Neural cell (in vitro differentiated cells): Measurements from ENCODE around the gene IL5RA. TPM values are rescaled to one million over a fixed set of nuclear protein-coding genes. Genes with fewer than 3 reads are reported as not detected.

Experiments used
- H2AFZ ChIP-seq: fragments of 200-600, 300-800 bp; sonication (generic), shearing (Covaris generic); 2 replicates; pipeline ENCODE4 v1.6.0; 2014; ENCODE audit warnings: low read depth, mild to moderate bottlenecking, antibody characterized with exemption, low read length, moderate library complexity
- H3F3A ChIP-seq: fragments of 200-600 bp; shearing (Covaris generic); 2 replicates; pipeline ENCODE4 v1.6.1; 2016; ENCODE audit warnings: mild to moderate bottlenecking, moderate library complexity, mixed read lengths, antibody characterized with exemption, low read length; ENCODE audit not compliant: insufficient read depth, poor library complexity, severe bottlenecking
- H3K27ac ChIP-seq: fragments of 200-600, 300-800 bp; sonication (generic), shearing (Covaris generic); 2 replicates; pipeline ENCODE4 v1.5.1; 2014; ENCODE audit warnings: mild to moderate bottlenecking, low read length, moderate library complexity
- H3K27me3 ChIP-seq: fragments of 300-800, 200-600 bp; sonication (generic), shearing (Covaris generic); 2 replicates; pipeline ENCODE4 v1.6.0; 2014; ENCODE audit warnings: mild to moderate bottlenecking, low read depth, low read length, moderate library complexity; ENCODE audit not compliant: insufficient read depth
- H3K36me3 ChIP-seq: fragments of 300-800, 200-600 bp; sonication (generic), shearing (Covaris generic); 2 replicates; pipeline ENCODE4 v1.5.1; 2014; ENCODE audit warnings: mild to moderate bottlenecking, antibody characterized with exemption, low read length, moderate library complexity; ENCODE audit not compliant: insufficient read depth
- H3K4me2 ChIP-seq: fragments of 300-800, 200-600 bp; sonication (generic), shearing (Covaris generic); 2 replicates; pipeline ENCODE4 v1.6.0; 2014; ENCODE audit warnings: mild to moderate bottlenecking, low read length
- H3K4me3 ChIP-seq: fragments of 300-800, 200-600 bp; sonication (generic), shearing (Covaris generic); 2 replicates; pipeline ENCODE4 v1.5.1; 2014; ENCODE audit warnings: mild to moderate bottlenecking, low read length, moderate library complexity
- H3K79me2 ChIP-seq: fragments of 200-600 bp; shearing (Covaris generic); replicated peaks from 2 replicates; pipeline ENCODE4 v1.6.0; 2014; ENCODE audit warnings: mild to moderate bottlenecking, low read length, moderate library complexity; ENCODE audit not compliant: insufficient read depth
- H3K9ac ChIP-seq: fragments of 300-800, 200-600 bp; sonication (generic), shearing (Covaris generic); 2 replicates; pipeline ENCODE4 v1.6.1; 2016; ENCODE audit warnings: mild to moderate bottlenecking, low read length, mixed read lengths
- H3K9me2 ChIP-seq: fragments of 200-600 bp; shearing (Covaris generic); 2 replicates; pipeline ENCODE4 v1.6.1; 2016; ENCODE audit warnings: mild to moderate bottlenecking, low read length, mixed read lengths; ENCODE audit not compliant: insufficient read depth
- H3K9me3 ChIP-seq: fragments of 200-600, 300-800 bp; sonication (generic), shearing (Covaris generic); 2 replicates; pipeline ENCODE4 v1.6.1; 2016; ENCODE audit warnings: mild to moderate bottlenecking, mixed run types, low read length, moderate library complexity, mixed read lengths
- H4K20me1 ChIP-seq: fragments of 200-600 bp; shearing (Covaris generic); 2 replicates; pipeline ENCODE4 v1.6.1; 2016; ENCODE audit warnings: mild to moderate bottlenecking, mixed run types; ENCODE audit not compliant: insufficient read depth
- CTCF ChIP-seq: fragments of 450-650 bp; IDR thresholded peaks from 2 replicates; pipeline ENCODE4 v1.5.1; 2014; ENCODE audit warnings: antibody characterized with exemption, mild to moderate bottlenecking, moderate library complexity; ENCODE audit not compliant: poor library complexity, severe bottlenecking
- EP300 ChIP-seq: fragments of 450-650 bp; conservative IDR thresholded peaks from 2 replicates; pipeline ENCODE4 v1.6.1; 2014; ENCODE audit warnings: antibody characterized with exemption, mild to moderate bottlenecking, moderate library complexity; ENCODE audit not compliant: poor library complexity, severe bottlenecking
- EZH2 ChIP-seq: fragments of 200-600, 300-800 bp; shearing (Covaris generic), sonication (generic); IDR thresholded peaks from 2 replicates; pipeline ENCODE4 v1.6.1; 2014; ENCODE audit warnings: antibody characterized with exemption, low read length, borderline replicate concordance, mild to moderate bottlenecking; ENCODE audit not compliant: insufficient read depth, poor library complexity, severe bottlenecking
- MXI1 ChIP-seq: fragments of 450-650 bp; conservative IDR thresholded peaks from 2 replicates; pipeline ENCODE4 v1.6.1; 2014; ENCODE audit warnings: antibody characterized with exemption, mild to moderate bottlenecking; ENCODE audit not compliant: poor library complexity, severe bottlenecking
- POLR2AphosphoS5 ChIP-seq: IDR thresholded peaks from 2 replicates; pipeline ENCODE4 v1.6.1; 2012
- RAD21 ChIP-seq: fragments of 450-650 bp; conservative IDR thresholded peaks from 2 replicates; pipeline ENCODE4 v1.6.1; 2014; ENCODE audit warnings: antibody characterized with exemption, mild to moderate bottlenecking, moderate library complexity
- REST ChIP-seq: IDR thresholded peaks from 2 replicates; pipeline ENCODE4 v1.6.1; 2012; ENCODE audit warnings: borderline replicate concordance
- SMC3 ChIP-seq: fragments of 450-650 bp; conservative IDR thresholded peaks from 2 replicates; pipeline ENCODE4 v1.6.1; 2014; ENCODE audit warnings: antibody characterized with exemption, mild to moderate bottlenecking, moderate library complexity; ENCODE audit not compliant: poor library complexity
- TAF1 ChIP-seq: IDR thresholded peaks from 2 replicates; pipeline ENCODE4 v1.6.1; 2012; ENCODE audit warnings: low read depth
- polyA plus RNA-seq: library from polyadenylated mRNA; depleted of rRNA; stranded (reverse); fragments of >200 nt; gene quantifications from 2 replicates; pipeline ENCODE4 v1.2.3, GENCODE V29; 2014

Gene IL5RA
- polyA plus RNA-seq, 1 donor from 2014 or later = 0.10 TPM

- Histone ChIP-seq H3K4me3 (no peak overlapping the region), H3K4me2 (no peak overlapping the region), H3K9me2 (no peaks in the 10 kb centered on the region), H3K9ac (no peak overlapping the region), H4K20me1 (no peaks in the 10 kb centered on the region), H3F3A (no peaks in the 10 kb centered on the region), H2AFZ (no peak overlapping the region), H3K27ac (no peak overlapping the region), H3K9me3 (no peaks in the 10 kb centered on the region), H3K36me3 (no peaks in the 10 kb centered on the region), H3K27me3 (no peaks in the 10 kb centered on the region), H3K79me2 (no peaks in the 10 kb centered on the region)
- TF ChIP-seq MXI1 = no peak
- no peak for TF ChIP-seq REST
- no peak for TF ChIP-seq EP300
- TF ChIP-seq CTCF = no peak
- TF ChIP-seq RAD21 = no peak
- no peak for TF ChIP-seq TAF1
- TF ChIP-seq POLR2AphosphoS5 = no peak
- no peak for TF ChIP-seq SMC3
- no peak for TF ChIP-seq EZH2
Measured at GRCh38 chr3:3068358-3068881, 41.8 kb downstream of the IL5RA start.

GRCh38 chr3:3066910-3067309, 43.3 kb downstream of the IL5RA start:
- no peak overlapping the region for H3K4me3 ChIP-seq
- H3F3A ChIP-seq = no peaks in the 10 kb centered on the region
- H3K27ac ChIP-seq = no peak overlapping the region
- no peaks in the 10 kb centered on the region for H3K9me2 ChIP-seq
- no peak overlapping the region for H2AFZ ChIP-seq
- TF ChIP-seq POLR2AphosphoS5 (peak; percentile 80), EZH2 (no peak), EP300 (peak; percentile 66), CTCF (no peak)
- no peak overlapping the region for H3K9ac ChIP-seq
- no peaks in the 10 kb centered on the region for H3K9me3 ChIP-seq
- H4K20me1 ChIP-seq = no peaks in the 10 kb centered on the region
- no peaks in the 10 kb centered on the region for H3K79me2 ChIP-seq
- H3K4me2 ChIP-seq = no peak overlapping the region
- H3K27me3 ChIP-seq = no peaks in the 10 kb centered on the region
- no peaks in the 10 kb centered on the region for H3K36me3 ChIP-seq
